CD4-positive, CD25-positive, alpha-beta regulatory T cell (primary cell): ENCODE results near the gene CYP2U1. TPM values are rescaled to one million over a fixed set of nuclear protein-coding genes. Genes with fewer than 3 reads are reported as not detected.
A peak's percentile ranks its signal among the peaks of the same experiment; 100 is the strongest.

Experiments used
- ATAC-seq, 2 donors: fragments of 150-1000 bp; cut with Tn5 transposase; one replicate each; pipeline ENCODE4 v1.10.0; 2021; ENCODE audit warnings: low read depth in 2 of 2, moderate number of reproducible peaks in 2 of 2, moderate library complexity in 1 of 2
- DNase-seq, 3 donors: peaks; one replicate each; pipeline versions ENCODE4 v3.0.0 to v3.0.0-alpha.2; 2012 to 2022; ENCODE audit warnings: mixed read lengths in 1 of 3
- H3K27ac ChIP-seq: one replicate; pipeline ENCODE4 v1.7.0; 2013; ENCODE audit warnings: mild to moderate bottlenecking, low read length; ENCODE audit not compliant: insufficient read depth, poor library complexity, severe bottlenecking
- H3K27me3 ChIP-seq: one replicate; pipeline ENCODE4 v1.7.0; 2013; ENCODE audit warnings: low read length; ENCODE audit not compliant: control insufficient read depth, insufficient read depth
- H3K36me3 ChIP-seq: one replicate; pipeline ENCODE4 v1.7.0; 2013; ENCODE audit warnings: mild to moderate bottlenecking, low read length, moderate library complexity; ENCODE audit not compliant: control insufficient read depth, insufficient read depth
- H3K4me1 ChIP-seq: 2 replicates; pipeline ENCODE4 v1.7.0; 2013; ENCODE audit warnings: mild to moderate bottlenecking, low read length; ENCODE audit not compliant: insufficient read depth, control insufficient read depth, poor library complexity, severe bottlenecking
- H3K4me3 ChIP-seq: one replicate; pipeline ENCODE4 v1.7.0; 2013; ENCODE audit warnings: low read depth, mild to moderate bottlenecking, low read length, moderate library complexity
- H3K9me3 ChIP-seq, 2 experiments: 1 replicate in 1 of 2; 2 replicates in 1 of 2; pipeline ENCODE4 v1.7.0; 2013; ENCODE audit warnings: low read length in 2 of 2, mild to moderate bottlenecking in 1 of 2, moderate library complexity in 1 of 2; ENCODE audit not compliant: control insufficient read depth in 2 of 2
- H3K27ac Mint-ChIP-seq, 3 donors: one replicate each; pipeline ENCODE4 v1.8.0; 2020 to 2022; ENCODE audit warnings: mild to moderate bottlenecking in 3 of 3, mixed read lengths in 3 of 3, moderate library complexity in 2 of 3
- H3K27me3 Mint-ChIP-seq: one replicate; pipeline ENCODE4 v1.8.0; 2022; ENCODE audit warnings: mild to moderate bottlenecking, mixed read lengths
- H3K36me3 Mint-ChIP-seq: one replicate; pipeline ENCODE4 v1.8.0; 2020; ENCODE audit warnings: mixed read lengths
- H3K4me1 Mint-ChIP-seq, 4 donors: one replicate each; pipeline ENCODE4 v1.8.0; 2020 to 2022; ENCODE audit warnings: mixed read lengths in 4 of 4, mild to moderate bottlenecking in 1 of 4
- H3K4me3 Mint-ChIP-seq, 4 donors: one replicate each; pipeline ENCODE4 v1.8.0; 2020 to 2022; ENCODE audit warnings: mild to moderate bottlenecking in 4 of 4, mixed read lengths in 4 of 4, moderate library complexity in 3 of 4
- H3K9me3 Mint-ChIP-seq, 7 donors: one replicate each; pipeline ENCODE4 v1.8.0; 2020 to 2022; ENCODE audit warnings: mixed read lengths in 7 of 7, mild to moderate bottlenecking in 3 of 7, moderate library complexity in 2 of 7
- polyA plus RNA-seq, 4 donors: library from polyadenylated mRNA; unstranded; fragments of 300-500 nt; fragmentation: Illumina TruSeq; gene quantifications; one replicate each; pipeline ENCODE4 v1.2.3, GENCODE V29; 2021
- total RNA-seq: library from RNA; stranded (reverse); gene quantifications from one replicate; pipeline ENCODE4 v1.2.3, GENCODE V29; 2022

The CYP2U1 gene
- total RNA-seq (2.1 TPM), polyA plus RNA-seq (1 to 10 TPM; 1.1 to 2.6 (median 1.8) TPM)

DNA sequence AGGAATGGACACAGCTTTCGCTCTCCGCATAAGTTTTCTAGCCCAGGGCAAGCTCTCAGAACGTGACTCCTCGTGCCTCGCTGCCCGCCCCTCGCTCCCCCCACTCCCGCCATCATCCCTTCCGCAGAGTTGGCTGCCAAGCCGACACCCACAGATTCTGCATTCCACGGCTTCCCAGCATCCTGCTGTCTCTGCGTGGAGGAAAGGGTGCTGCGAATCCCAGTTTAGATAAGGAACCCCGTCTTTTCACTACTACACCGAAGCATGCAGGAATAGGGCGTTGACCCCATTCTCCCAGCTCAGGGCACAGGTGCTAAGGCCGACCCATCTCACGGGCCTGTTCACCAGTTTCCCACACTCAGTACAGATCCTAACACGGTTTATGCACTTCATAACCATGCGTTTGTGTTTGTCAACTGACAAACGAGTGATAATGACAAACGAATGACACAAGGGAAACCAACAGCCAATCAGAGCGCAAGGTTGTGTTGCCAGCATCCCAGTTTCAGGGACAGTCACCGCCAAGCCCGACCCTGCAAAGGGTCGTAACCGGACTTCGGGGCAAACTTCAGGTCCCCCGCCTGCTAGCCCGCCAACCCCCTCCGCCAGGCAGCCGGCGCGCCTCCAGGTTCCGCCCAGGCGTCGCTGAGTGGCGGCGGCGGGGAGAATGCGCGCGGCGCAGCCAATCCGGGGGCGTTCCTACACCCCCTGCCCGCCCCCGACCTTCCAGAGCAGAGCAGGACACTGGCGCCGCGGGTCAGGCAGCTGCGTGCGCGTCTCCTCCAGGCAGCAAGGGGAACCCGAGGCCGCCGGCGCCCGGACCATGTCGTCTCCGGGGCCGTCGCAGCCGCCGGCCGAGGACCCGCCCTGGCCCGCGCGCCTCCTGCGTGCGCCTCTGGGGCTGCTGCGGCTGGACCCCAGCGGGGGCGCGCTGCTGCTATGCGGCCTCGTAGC is at the start of gene CYP2U1:
Gene CYP2U1, plus strand, starts transcription at position 729 of the 954 bp plus-strand sequence. Its CDS starts 95 bp downstream, at position 824.
- H3K9me3 Mint-ChIP-seq, result no peaks in the 10 kb centered on the region
- H3K27me3 Mint-ChIP-seq, result peaks cover 21% of the 10 kb centered on the region
- peaks cover 17 to 31% (median 21%) of the 10 kb centered on the region in 4 donors for H3K4me1 Mint-ChIP-seq
- Histone ChIP-seq H3K4me1 (peaks cover 26% of the 10 kb centered on the region), H3K27me3 (no peaks in the 10 kb centered on the region), H3K36me3 (no peaks in the 10 kb centered on the region), H3K9me3 (no peaks in the 10 kb centered on the region), H3K4me3 (peak within 1 kb of the TSS; percentile 86), H3K27ac (peak within 1 kb of the TSS; percentile 3)
- H3K27ac Mint-ChIP-seq, result peak within 1 kb of the TSS; percentile 49 to 90 (median 87)
- ATAC-seq (peak; percentile 91 to 92), DNase-seq (peak; percentile 76 to 83 (median 79))
- peaks cover 6% of the 10 kb centered on the region for H3K36me3 Mint-ChIP-seq
- peak within 1 kb of the TSS; percentile 88 to 95 (median 92) for H3K4me3 Mint-ChIP-seq

DNA sequence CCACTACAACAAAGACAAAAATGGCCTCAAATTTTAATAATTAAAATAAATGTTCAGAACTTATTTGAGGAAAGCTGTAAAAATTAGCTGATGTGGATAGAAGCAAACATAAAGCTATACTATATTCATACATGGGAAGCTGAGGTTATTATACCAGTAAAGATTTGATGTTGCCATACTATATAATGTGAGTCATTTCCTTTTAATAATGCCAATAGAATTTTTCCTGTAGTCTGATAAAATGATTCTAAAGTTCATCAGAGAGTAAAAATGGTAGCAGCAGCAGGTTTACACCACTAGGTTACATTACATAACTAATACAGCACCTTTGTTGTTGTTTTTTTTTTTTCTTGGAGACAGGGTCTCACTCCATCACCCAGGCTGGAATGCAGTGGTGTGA is 45.5 kb upstream of the CYP2U1 start:
- no peaks in the 10 kb centered on the region for H3K36me3 ChIP-seq
- peaks cover 7 to 8% of the 10 kb centered on the region in 2 experiments for H3K9me3 ChIP-seq
- Mint-ChIP-seq H3K4me1 (no peaks in the 10 kb centered on the region), H3K36me3 (no peaks in the 10 kb centered on the region), H3K4me3 (no peak overlapping the region), H3K27ac (no peak overlapping the region), H3K9me3 (peaks cover 0 to 5% (median 0%) of the 10 kb centered on the region in 7 donors), H3K27me3 (peaks cover 18% of the 10 kb centered on the region)
- no peak overlapping the region for H3K27ac ChIP-seq
- no peaks in the 10 kb centered on the region for H3K4me1 ChIP-seq
- no peak overlapping the region for H3K4me3 ChIP-seq
- DNase-seq (no peak), ATAC-seq (no peak)
- H3K27me3 ChIP-seq, result no peaks in the 10 kb centered on the region

DNA sequence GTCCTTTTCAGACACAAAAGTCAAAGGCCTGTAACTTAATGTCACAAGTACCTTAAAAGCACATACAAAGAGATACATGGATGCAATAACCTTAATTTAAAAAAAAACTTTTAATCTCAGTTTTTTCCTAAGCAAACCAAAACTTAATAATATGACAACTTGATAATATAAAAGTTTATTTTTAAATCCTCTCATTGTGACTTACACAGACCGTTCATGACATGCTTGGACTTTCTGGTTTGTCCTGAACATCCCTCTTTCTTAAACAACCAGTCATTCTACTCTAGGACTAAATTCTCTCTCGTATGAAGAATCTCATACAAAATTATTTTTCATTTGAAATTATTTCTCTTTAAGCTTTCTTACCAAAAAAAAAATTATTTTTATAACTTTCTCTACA is 43.1 kb upstream of the CYP2U1 start:
- Mint-ChIP-seq H3K4me3 (no peak overlapping the region), H3K36me3 (no peaks in the 10 kb centered on the region), H3K27me3 (peaks cover 18% of the 10 kb centered on the region), H3K9me3 (peaks cover 0 to 5% (median 0%) of the 10 kb centered on the region in 7 donors), H3K4me1 (no peaks in the 10 kb centered on the region), H3K27ac (no peak overlapping the region)
- Histone ChIP-seq H3K4me3 (no peak overlapping the region), H3K27me3 (no peaks in the 10 kb centered on the region), H3K9me3 (peaks cover 7 to 8% of the 10 kb centered on the region in 2 experiments), H3K36me3 (no peaks in the 10 kb centered on the region), H3K4me1 (no peaks in the 10 kb centered on the region), H3K27ac (no peak overlapping the region)
- no peak for ATAC-seq
- no peak for DNase-seq

DNA sequence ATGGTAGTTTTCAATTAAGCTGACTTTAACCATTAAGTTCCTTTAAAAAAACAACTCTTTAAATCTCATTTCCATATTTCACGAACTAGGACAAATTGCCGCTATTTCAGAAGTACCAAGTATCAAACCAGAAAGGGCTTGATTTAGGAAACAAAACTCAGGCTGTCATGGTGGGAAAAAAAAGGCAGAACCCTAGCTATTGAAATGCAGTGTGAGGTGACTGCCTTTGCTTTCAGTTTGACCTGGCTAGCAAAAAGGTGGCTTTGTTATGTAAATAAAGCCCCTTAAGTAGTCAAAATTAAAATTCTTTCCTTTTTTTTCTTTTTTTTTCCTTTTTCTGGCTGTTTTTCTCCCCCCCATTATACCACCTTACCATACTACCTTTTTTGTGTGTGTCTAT is 40.6 kb upstream of the CYP2U1 start:
- DNase-seq (no peak), ATAC-seq (no peak)
- Histone ChIP-seq H3K27me3 (no peaks in the 10 kb centered on the region), H3K36me3 (no peaks in the 10 kb centered on the region), H3K4me1 (no peaks in the 10 kb centered on the region), H3K27ac (no peak overlapping the region), H3K9me3 (peaks cover 7 to 8% of the 10 kb centered on the region in 2 experiments), H3K4me3 (no peak overlapping the region)
- H3K27ac Mint-ChIP-seq, result no peak overlapping the region
- no peaks in the 10 kb centered on the region for H3K36me3 Mint-ChIP-seq
- H3K9me3 Mint-ChIP-seq, result peaks cover 0 to 5% (median 0%) of the 10 kb centered on the region in 7 donors
- no peaks in the 10 kb centered on the region for H3K4me1 Mint-ChIP-seq
- H3K4me3 Mint-ChIP-seq, result no peak overlapping the region
- peaks cover 10% of the 10 kb centered on the region for H3K27me3 Mint-ChIP-seq

DNA sequence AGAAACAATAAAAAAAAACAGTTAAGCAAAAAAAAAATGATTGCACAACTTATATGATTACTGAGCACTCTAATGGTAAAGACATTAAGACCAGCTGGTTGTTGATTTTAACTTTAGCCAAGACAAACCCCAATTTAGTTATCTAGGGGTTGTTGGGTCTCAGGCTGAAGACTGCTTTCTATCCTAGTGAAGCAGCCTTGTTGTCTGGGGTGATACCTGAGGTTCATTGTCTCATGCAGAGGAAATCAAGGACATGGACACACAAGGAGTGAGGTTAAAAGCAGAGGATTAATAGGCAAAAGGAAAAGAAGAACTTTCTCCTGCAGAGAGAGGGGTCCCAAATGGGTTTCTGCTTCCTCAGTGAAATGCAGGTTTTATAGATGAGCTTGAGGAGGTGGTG is 40.0 kb upstream of the CYP2U1 start:
- Histone ChIP-seq H3K27ac (no peak overlapping the region), H3K27me3 (no peaks in the 10 kb centered on the region), H3K36me3 (no peaks in the 10 kb centered on the region), H3K9me3 (peaks cover 7 to 8% of the 10 kb centered on the region in 2 experiments), H3K4me3 (no peak overlapping the region), H3K4me1 (no peaks in the 10 kb centered on the region)
- Mint-ChIP-seq H3K36me3 (no peaks in the 10 kb centered on the region), H3K27ac (no peak overlapping the region), H3K27me3 (peaks cover 10% of the 10 kb centered on the region), H3K9me3 (peaks cover 0 to 5% (median 0%) of the 10 kb centered on the region in 7 donors), H3K4me3 (no peak overlapping the region), H3K4me1 (no peaks in the 10 kb centered on the region)
- DNase-seq, result no peak
- no peak for ATAC-seq

DNA sequence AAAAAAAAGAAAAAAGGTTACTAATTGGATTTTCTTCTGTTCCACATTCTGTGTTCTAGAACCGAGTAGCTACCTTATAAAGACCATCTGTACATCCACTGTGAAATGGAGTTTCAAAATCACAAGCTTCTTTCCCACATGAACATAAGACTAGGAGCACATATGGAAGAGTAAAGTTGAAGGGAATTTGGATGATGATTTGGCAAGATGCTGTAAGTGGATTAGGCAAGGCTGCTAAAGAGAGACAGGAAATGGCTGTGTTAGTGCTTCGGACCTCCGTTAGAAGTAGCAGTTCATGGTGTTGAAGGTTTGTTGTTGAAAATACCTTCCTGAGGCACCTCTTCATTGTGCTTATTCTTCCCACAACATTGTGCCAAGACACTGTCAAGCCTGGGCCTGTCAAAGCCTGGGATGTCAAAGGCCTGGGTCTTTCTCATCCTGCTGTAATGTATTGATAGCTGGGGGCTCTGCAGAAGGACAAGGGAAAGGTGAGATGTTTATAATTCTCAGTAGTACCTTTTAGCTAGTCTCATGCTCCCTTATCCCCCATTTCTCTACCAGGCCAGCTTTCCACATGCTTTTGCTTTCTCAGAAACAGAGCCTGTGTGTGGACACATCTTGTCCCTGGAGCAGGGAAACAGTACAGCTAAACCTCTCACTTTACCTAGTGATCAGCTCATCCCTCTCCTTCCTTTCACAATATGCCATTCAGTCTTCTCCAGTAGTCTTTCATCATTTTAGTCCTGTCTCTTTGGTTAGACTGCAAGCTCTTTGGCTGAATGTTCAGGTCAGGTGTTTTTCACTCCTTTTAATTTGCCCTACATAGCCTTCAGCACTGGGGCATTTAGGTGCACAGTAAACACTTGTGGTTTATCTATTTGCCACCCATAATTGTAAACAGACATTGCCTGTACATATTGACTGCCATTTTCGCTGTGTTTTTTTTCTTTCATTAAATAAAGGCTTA is 37.9 kb upstream of the CYP2U1 start:
- Mint-ChIP-seq H3K9me3 (peaks cover 0 to 3% (median 0%) of the 10 kb centered on the region in 7 donors), H3K36me3 (no peaks in the 10 kb centered on the region), H3K4me1 (no peaks in the 10 kb centered on the region), H3K27ac (no peak overlapping the region), H3K27me3 (peaks cover 16% of the 10 kb centered on the region), H3K4me3 (no peak overlapping the region)
- H3K4me3 ChIP-seq, result no peak overlapping the region
- no peaks in the 10 kb centered on the region for H3K4me1 ChIP-seq
- no peak overlapping the region for H3K27ac ChIP-seq
- H3K36me3 ChIP-seq, result no peaks in the 10 kb centered on the region
- peaks cover 0 to 3% of the 10 kb centered on the region in 2 experiments for H3K9me3 ChIP-seq
- DNase-seq (no peak), ATAC-seq (no peak)
- H3K27me3 ChIP-seq, result no peaks in the 10 kb centered on the region

DNA sequence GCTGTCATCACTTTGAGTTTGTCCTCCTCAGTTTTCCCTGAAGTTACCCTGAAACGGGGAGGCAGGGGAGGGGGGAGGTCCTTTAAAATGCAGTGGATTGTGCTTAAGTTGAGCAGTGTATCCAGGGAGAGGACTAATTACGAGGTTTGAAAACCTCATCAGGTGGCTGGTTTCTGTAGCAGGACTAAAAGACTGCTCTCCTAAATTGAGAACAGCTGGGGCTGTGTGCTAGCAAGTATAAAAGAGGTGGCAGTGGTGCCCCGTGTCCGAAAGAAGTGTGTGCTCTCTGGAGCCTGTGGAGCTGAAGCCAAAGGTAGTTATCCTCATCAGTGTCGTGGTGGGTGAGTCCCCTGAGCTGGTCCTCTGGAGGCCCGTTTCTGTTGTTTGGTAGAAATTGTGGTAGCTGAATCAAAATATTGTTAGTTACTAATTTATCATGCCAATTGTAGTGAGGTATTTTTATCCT is 37.2 kb upstream of the CYP2U1 start:
- Histone ChIP-seq H3K9me3 (no peaks in the 10 kb centered on the region), H3K4me3 (no peak overlapping the region), H3K27ac (no peak overlapping the region), H3K4me1 (no peaks in the 10 kb centered on the region), H3K27me3 (peaks cover 4% of the 10 kb centered on the region), H3K36me3 (no peaks in the 10 kb centered on the region)
- peaks cover 0 to 3% (median 0%) of the 10 kb centered on the region in 7 donors for H3K9me3 Mint-ChIP-seq
- H3K27ac Mint-ChIP-seq, result no peak overlapping the region
- ATAC-seq (no peak), DNase-seq (no peak)
- no peaks in the 10 kb centered on the region for H3K36me3 Mint-ChIP-seq
- no peaks in the 10 kb centered on the region for H3K4me1 Mint-ChIP-seq
- no peak overlapping the region for H3K4me3 Mint-ChIP-seq
- H3K27me3 Mint-ChIP-seq, result peaks cover 16% of the 10 kb centered on the region
